ENCODE measurements around the gene HSD17B2.

The HSD17B2 gene

GRCh38 chr16:82017911-82018568 lies 17.0 kb upstream of the HSD17B2 start:
- TF ChIP-seq CREB5 (CRISPR knock-in tag; IDR thresholded peaks at IDR 0.05; ENCODE audit: low read depth) (no peak), PPARA (CRISPR knock-in tag; IDR thresholded peaks at IDR 0.05; ENCODE audit: borderline replicate concordance) (no peak), ARNTL (CRISPR knock-in tag; IDR thresholded peaks at IDR 0.05; ENCODE audit: borderline replicate concordance, low read depth) (no peak), ZFP3 (CRISPR knock-in tag; IDR thresholded peaks at IDR 0.05) (no peak), BACH2 (CRISPR knock-in tag; IDR thresholded peaks at IDR 0.05; ENCODE audit: borderline replicate concordance) (no peak), ESRRG (CRISPR knock-in tag; IDR thresholded peaks at IDR 0.05) (no peak), ZNF8 (CRISPR knock-in tag; IDR thresholded peaks at IDR 0.05) (no peak), TOX (CRISPR knock-in tag; IDR thresholded peaks at IDR 0.05; ENCODE audit: borderline replicate concordance) (no peak), RARB (CRISPR knock-in tag; IDR thresholded peaks at IDR 0.05) (no peak)
- no peak for ATAC-seq

DNA sequence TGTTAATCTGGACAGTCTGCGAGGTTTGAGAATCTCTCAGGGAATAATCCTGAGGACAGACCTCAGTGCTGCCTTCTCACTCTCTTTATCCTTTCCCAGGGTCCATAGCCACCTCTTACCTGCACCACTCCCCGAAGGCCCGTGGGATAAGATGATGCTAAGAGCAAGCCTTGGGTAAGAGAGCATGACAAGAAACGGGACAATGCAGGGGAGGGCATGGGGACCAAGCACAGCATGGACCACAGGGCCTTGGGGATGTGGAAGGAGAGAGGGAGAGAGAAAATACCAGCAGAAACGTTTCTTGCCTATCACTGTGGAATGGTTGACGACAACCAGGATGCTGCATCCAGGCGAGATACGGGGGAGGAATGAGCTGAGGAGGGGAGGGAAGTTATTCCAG lies 15.5 kb upstream of the HSD17B2 start:
- no peak for ATAC-seq
- TF ChIP-seq TSHZ2 (CRISPR knock-in tag; IDR thresholded peaks at IDR 0.05) (no peak), BACH2 (CRISPR knock-in tag; IDR thresholded peaks at IDR 0.05; ENCODE audit: borderline replicate concordance) (no peak), TCF4 (CRISPR knock-in tag; IDR thresholded peaks at IDR 0.05; ENCODE audit: borderline replicate concordance) (no peak)

DNA sequence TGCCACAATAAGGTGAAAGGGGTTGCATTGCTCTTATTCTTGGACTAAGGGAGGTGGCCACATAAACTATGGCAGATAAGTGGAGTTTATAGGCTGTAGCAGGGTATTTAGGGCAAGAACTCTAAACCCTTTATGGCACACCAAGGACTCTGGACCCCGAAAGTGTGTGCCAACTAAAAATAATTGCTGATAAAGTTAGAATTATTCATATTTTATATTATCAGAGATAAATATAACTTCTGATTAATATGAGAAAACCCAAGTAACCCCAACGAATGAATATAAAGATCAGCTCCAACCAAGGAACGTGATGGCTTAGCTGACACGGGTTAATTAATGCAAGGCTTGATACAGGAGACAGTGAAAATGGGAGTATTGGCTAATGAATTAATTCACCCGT lies 15.0 kb upstream of the HSD17B2 start:
- no peak for ATAC-seq
- TF ChIP-seq CSDC2 (CRISPR knock-in tag; IDR thresholded peaks at IDR 0.05): no peak
- TF ChIP-seq OSR1 (CRISPR knock-in tag; IDR thresholded peaks at IDR 0.05): no peak
- TF ChIP-seq ZNF8 (CRISPR knock-in tag; IDR thresholded peaks at IDR 0.05): no peak
- no peak for TF ChIP-seq ARNTL (CRISPR knock-in tag; IDR thresholded peaks at IDR 0.05; ENCODE audit: borderline replicate concordance, low read depth)
- no peak for TF ChIP-seq ESRRG (CRISPR knock-in tag; IDR thresholded peaks at IDR 0.05)
- TF ChIP-seq ZFP3 (CRISPR knock-in tag; IDR thresholded peaks at IDR 0.05): no peak

DNA sequence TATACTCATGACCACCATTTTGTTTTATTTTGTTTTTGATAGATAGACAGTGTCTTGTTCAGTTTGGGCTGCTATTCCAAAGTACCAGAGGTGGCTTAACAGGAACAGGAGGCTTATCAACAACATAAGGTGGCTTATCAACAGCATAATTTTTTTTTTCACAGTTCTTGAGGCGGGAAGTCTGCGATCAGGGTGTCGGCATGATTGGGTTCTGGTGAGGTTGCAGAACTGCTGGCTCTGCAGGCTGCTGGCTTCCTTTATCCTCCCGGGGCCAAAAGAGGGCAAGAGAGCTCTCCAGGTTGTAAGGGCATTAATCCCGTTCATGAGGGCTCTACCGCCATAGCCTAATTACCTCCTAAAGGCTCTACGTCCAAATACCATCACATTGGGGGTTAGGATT lies 11.8 kb upstream of the HSD17B2 start:
- ATAC-seq: no peak
- no peak for TF ChIP-seq ARNTL (CRISPR knock-in tag; IDR thresholded peaks at IDR 0.05; ENCODE audit: borderline replicate concordance, low read depth)
- TF ChIP-seq TSHZ2 (CRISPR knock-in tag; IDR thresholded peaks at IDR 0.05): no peak
- no peak for TF ChIP-seq CSDC2 (CRISPR knock-in tag; IDR thresholded peaks at IDR 0.05)
- no peak for TF ChIP-seq TOX (CRISPR knock-in tag; IDR thresholded peaks at IDR 0.05; ENCODE audit: borderline replicate concordance)
- TF ChIP-seq ZFP3 (CRISPR knock-in tag; IDR thresholded peaks at IDR 0.05): no peak
- TF ChIP-seq OSR1 (CRISPR knock-in tag; IDR thresholded peaks at IDR 0.05): no peak
- TF ChIP-seq TCF4 (CRISPR knock-in tag; IDR thresholded peaks at IDR 0.05; ENCODE audit: borderline replicate concordance): no peak
- no peak for TF ChIP-seq PPARA (CRISPR knock-in tag; IDR thresholded peaks at IDR 0.05; ENCODE audit: borderline replicate concordance)
- TF ChIP-seq CREB5 (CRISPR knock-in tag; IDR thresholded peaks at IDR 0.05; ENCODE audit: low read depth): no peak
- TF ChIP-seq SNAI2 (CRISPR knock-in tag; IDR thresholded peaks at IDR 0.05): no peak
- no peak for TF ChIP-seq RARB (CRISPR knock-in tag; IDR thresholded peaks at IDR 0.05)
- TF ChIP-seq, protein P1, sequence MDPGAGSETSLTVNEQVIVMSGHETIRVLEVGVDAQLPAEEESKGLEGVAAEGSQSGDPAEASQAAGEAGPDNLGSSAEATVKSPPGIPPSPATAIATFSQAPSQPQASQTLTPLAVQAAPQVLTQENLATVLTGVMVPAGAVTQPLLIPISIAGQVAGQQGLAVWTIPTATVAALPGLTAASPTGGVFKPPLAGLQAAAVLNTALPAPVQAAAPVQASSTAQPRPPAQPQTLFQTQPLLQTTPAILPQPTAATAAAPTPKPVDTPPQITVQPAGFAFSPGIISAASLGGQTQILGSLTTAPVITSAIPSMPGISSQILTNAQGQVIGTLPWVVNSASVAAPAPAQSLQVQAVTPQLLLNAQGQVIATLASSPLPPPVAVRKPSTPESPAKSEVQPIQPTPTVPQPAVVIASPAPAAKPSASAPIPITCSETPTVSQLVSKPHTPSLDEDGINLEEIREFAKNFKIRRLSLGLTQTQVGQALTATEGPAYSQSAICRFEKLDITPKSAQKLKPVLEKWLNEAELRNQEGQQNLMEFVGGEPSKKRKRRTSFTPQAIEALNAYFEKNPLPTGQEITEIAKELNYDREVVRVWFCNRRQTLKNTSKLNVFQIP (CRISPR knock-in tag; IDR thresholded peaks at IDR 0.05; ENCODE audit: borderline replicate concordance, low read depth): no peak
- no peak for TF ChIP-seq ZFP30 (CRISPR knock-in tag; IDR thresholded peaks at IDR 0.05)
- TF ChIP-seq ISL1 (CRISPR knock-in tag; IDR thresholded peaks at IDR 0.05): no peak
- TF ChIP-seq ZNF565 (CRISPR knock-in tag; conservative IDR thresholded peaks at IDR 0.05; ENCODE audit: low read depth): no peak
- no peak for TF ChIP-seq GLIS3 (CRISPR knock-in tag; IDR thresholded peaks at IDR 0.05)
- TF ChIP-seq ZC3H10 (CRISPR knock-in tag; IDR thresholded peaks at IDR 0.05): no peak
- no peak for TF ChIP-seq ZNF70 (CRISPR knock-in tag; IDR thresholded peaks at IDR 0.05)
- no peak for TF ChIP-seq ESRRG (CRISPR knock-in tag; IDR thresholded peaks at IDR 0.05)
- TF ChIP-seq, protein P2, sequence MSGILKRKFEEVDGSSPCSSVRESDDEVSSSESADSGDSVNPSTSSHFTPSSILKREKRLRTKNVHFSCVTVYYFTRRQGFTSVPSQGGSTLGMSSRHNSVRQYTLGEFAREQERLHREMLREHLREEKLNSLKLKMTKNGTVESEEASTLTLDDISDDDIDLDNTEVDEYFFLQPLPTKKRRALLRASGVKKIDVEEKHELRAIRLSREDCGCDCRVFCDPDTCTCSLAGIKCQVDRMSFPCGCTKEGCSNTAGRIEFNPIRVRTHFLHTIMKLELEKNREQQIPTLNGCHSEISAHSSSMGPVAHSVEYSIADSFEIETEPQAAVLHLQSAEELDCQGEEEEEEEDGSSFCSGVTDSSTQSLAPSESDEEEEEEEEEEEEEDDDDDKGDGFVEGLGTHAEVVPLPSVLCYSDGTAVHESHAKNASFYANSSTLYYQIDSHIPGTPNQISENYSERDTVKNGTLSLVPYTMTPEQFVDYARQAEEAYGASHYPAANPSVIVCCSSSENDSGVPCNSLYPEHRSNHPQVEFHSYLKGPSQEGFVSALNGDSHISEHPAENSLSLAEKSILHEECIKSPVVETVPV (CRISPR knock-in tag; IDR thresholded peaks at IDR 0.05): no peak
